ENCODE measurements around the gene INO80B. TPM values are rescaled to one million over a fixed set of nuclear protein-coding genes. Genes with fewer than 3 reads are reported as not detected.

Gene INO80B
- total and polyA plus RNA-seq, 9 of the 15 experiments (the other 6 are each of a cell fraction or from before 2014, with no cell fraction given), result 0.41 to 22.6 (median 9.0) TPM

GRCh38 chr2:74454654-74455511, at the start of gene INO80B (continued):
- no peak for TF ChIP-seq HEY1 (CRISPR knock-in tag; IDR thresholded peaks at IDR 0.05; ENCODE audit: borderline replicate concordance)
- TF ChIP-seq SETDB1 (IDR thresholded peaks at IDR 0.05; ENCODE audit: low read length), result peak; percentile 34
- no peak for TF ChIP-seq ZNF444 (CRISPR knock-in tag; IDR thresholded peaks at IDR 0.05)
- TF ChIP-seq ZNF398 (CRISPR knock-in tag; IDR thresholded peaks at IDR 0.05), result no peak
- no peak for TF ChIP-seq ZNF347 (CRISPR knock-in tag; IDR thresholded peaks at IDR 0.05; ENCODE audit: low read depth)
- TF ChIP-seq ARNT (IDR thresholded peaks at IDR 0.05), result peak; percentile 32 to 88; a peak in 3 of 4 replicates
- no peak for TF ChIP-seq ZFPM2 (CRISPR knock-in tag; IDR thresholded peaks at IDR 0.05)
- TF ChIP-seq, protein P1, sequence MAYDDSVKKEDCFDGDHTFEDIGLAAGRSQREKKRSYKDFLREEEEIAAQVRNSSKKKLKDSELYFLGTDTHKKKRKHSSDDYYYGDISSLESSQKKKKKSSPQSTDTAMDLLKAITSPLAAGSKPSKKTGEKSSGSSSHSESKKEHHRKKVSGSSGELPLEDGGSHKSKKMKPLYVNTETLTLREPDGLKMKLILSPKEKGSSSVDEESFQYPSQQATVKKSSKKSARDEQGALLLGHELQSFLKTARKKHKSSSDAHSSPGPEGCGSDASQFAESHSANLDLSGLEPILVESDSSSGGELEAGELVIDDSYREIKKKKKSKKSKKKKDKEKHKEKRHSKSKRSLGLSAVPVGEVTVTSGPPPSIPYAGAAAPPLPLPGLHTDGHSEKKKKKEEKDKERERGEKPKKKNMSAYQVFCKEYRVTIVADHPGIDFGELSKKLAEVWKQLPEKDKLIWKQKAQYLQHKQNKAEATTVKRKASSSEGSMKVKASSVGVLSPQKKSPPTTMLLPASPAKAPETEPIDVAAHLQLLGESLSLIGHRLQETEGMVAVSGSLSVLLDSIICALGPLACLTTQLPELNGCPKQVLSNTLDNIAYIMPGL (CRISPR knock-in tag; IDR thresholded peaks at IDR 0.05), result no peak; the same call in 1 of the 2 replicates
- no peak; the same call in 1 of the 2 replicates for TF ChIP-seq ZNF143 (CRISPR knock-in tag; IDR thresholded peaks at IDR 0.05)
- no peak for TF ChIP-seq ZNF445 (CRISPR knock-in tag; IDR thresholded peaks at IDR 0.05; ENCODE audit: low read depth)
- peak in 1 of 2 experiments; percentile 77; a peak in 1 of 4 replicates for TF ChIP-seq SRF (CRISPR knock-in tag; IDR thresholded peaks at IDR 0.05)
- TF ChIP-seq DDX20 (tag; IDR thresholded peaks at IDR 0.05; ENCODE audit: low read depth), result no peak
- peak; percentile 98 for TF ChIP-seq NR2C1 (IDR thresholded peaks at IDR 0.05)
- TF ChIP-seq NR2C1 (tag; IDR thresholded peaks at IDR 0.05), result peak; percentile 100
- TF ChIP-seq MTA3 (IDR thresholded peaks at IDR 0.05; ENCODE audit: borderline replicate concordance), result peak; percentile 88; the same call in 1 of the 2 replicates
- TF ChIP-seq, protein P2, sequence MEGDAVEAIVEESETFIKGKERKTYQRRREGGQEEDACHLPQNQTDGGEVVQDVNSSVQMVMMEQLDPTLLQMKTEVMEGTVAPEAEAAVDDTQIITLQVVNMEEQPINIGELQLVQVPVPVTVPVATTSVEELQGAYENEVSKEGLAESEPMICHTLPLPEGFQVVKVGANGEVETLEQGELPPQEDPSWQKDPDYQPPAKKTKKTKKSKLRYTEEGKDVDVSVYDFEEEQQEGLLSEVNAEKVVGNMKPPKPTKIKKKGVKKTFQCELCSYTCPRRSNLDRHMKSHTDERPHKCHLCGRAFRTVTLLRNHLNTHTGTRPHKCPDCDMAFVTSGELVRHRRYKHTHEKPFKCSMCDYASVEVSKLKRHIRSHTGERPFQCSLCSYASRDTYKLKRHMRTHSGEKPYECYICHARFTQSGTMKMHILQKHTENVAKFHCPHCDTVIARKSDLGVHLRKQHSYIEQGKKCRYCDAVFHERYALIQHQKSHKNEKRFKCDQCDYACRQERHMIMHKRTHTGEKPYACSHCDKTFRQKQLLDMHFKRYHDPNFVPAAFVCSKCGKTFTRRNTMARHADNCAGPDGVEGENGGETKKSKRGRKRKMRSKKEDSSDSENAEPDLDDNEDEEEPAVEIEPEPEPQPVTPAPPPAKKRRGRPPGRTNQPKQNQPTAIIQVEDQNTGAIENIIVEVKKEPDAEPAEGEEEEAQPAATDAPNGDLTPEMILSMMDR (IDR thresholded peaks at IDR 0.05 in 2 of 3, conservative IDR thresholded peaks at IDR 0.05 in 1 of 3; ENCODE audit: insufficient read depth in 2 of 3, low read depth in 1 of 3, low read length in 3 of 3), result no peak
- peak; percentile 99 for TF ChIP-seq NCOA1 (IDR thresholded peaks at IDR 0.05; ENCODE audit: low read depth)
- TF ChIP-seq U2AF1 (optimal IDR thresholded peaks at IDR 0.05; ENCODE audit: low read depth, low read length), result no peak
- TF ChIP-seq, protein P3, sequence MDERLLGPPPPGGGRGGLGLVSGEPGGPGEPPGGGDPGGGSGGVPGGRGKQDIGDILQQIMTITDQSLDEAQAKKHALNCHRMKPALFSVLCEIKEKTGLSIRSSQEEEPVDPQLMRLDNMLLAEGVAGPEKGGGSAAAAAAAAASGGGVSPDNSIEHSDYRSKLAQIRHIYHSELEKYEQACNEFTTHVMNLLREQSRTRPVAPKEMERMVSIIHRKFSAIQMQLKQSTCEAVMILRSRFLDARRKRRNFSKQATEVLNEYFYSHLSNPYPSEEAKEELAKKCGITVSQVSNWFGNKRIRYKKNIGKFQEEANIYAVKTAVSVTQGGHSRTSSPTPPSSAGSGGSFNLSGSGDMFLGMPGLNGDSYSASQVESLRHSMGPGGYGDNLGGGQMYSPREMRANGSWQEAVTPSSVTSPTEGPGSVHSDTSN (CRISPR knock-in tag; IDR thresholded peaks at IDR 0.05; ENCODE audit: low read depth), result no peak
- TF ChIP-seq, protein P3 (tag; conservative IDR thresholded peaks at IDR 0.05; ENCODE audit: low read depth), result no peak

Data from K562 (cell line).